GM18861 (cell line): ENCODE results near the gene PARP8.

Experiments used
- ATAC-seq: cut with Tn5 transposase; IDR thresholded peaks from one replicate; pipeline ENCODE4 v1.9.1; 2021; ENCODE audit not compliant: unreplicated experiment

The PARP8 gene

DNA sequence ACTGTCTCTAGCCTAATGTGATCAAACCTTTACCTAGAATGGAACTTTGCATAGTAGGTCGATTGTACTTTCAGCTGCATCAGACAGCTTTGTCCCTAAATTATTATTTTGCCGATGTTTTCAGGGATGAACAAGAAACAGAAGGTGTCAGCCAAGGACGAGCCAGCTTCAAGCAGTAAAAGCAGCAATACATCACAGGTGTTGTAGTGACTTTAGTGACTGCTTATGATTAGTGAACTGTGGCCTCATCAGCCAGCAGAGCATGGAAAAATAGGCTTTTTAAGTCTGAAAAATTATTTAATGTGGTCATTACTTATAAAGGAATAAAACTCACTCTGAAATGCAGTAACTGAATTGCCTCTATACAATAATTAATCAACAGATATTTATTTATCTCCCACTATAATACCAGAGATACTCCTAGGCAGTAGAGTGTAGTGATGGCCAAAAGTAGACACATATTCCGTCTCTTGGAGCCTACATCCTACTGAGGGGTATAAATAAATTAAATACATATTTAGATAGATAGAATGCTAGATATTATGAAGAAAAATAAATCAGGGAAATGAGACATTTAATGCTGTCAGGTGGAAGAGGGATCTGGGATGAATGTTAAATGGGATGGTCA is 166.3 kb downstream of the PARP8 start:
- ATAC-seq: no peak

DNA sequence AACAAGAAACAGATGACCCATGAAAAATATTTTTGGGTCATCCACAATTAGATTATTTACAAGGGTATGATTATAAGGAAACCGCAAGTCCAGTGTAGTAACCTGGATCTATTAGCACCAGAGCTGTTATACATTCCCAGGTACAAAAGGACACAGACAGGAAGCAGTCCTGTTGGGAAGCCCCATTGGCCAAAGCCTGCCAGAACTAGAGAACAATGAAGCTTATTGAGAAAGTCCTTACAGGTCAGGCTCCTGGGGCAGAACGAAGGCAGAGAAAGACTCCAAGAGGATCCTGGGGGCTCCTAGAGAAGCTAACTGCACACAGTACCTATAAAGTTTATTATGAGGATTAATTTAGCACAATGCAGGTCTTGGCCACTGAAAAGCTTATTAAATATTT is 169.9 kb downstream of the PARP8 start:
- no peak for ATAC-seq

DNA sequence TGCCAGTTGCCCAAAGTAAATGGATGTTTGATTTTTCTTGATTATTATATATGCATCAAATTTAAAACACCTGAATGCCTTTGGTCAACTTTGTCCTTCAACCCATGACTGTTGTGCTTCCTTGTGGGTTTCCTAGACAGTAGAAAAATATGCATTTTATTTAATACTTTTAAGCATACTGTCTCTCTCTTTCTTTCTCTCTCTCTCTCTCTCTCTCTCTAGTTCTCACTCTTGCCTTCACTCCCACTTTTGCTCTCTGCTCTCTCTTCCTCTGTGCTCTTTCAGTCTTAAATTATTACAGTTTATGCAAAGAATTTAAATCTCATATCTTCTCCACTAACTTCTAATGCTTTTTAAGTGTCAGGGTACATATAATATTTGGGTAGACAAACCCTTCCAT is 173.0 kb downstream of the PARP8 start:
- no peak for ATAC-seq

DNA sequence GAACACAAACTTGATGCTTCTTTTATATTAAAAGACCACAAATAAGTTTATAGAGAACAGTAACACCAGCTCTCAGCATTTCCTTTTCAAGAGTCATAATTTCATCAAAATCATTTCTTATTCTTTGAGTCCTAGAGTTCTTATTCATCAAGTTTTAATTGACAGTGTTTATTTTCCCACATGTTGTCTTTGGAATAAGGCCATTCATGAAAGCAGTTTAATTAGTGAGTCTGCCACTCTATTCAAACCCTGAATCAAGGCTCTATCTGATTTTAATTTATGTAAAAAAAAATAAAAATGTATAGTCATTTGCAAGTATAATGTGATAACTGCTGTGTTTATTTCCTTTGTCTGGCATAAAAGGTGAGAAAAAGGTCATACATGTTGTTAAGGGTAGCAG is 176.7 kb downstream of the PARP8 start:
- ATAC-seq: no peak

DNA sequence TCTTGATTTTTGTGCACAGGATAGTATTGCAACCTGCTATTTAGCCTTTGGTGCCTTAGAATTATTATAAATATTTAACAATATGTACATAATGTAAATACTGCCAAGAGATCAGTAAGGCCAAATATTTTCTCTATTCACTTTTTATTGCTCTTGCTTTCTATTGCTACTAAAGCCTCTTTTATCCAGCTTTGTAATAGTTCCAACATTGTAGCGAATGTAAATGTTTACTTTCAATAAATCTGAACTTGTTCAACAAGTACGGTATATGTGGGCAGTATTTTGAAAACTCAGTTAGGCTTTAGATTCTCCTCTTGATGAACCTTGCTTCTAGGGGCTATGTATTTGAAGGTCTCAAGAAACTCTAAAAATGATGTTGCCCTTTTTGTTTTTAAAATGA is 179.8 kb downstream of the PARP8 start:
- no peak for ATAC-seq

DNA sequence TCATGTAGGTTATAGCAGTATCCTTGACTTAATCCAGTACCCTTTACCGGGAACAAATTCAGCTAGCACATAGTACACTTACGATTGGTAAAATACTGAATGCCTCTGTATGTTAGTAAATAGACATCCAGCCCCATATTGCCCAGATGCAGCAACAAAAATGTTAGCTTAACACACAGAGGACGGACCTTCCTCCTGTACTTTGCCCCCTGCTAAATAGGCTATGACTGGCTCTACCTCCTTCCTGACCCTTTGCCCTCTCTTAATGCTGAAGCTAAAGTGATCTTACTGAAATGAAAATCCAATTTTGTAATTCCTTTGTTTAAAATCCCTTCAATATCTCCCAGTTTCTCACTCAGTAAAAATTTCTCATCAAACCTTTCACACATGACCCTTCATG is 183.1 kb downstream of the PARP8 start:
- no peak for ATAC-seq

DNA sequence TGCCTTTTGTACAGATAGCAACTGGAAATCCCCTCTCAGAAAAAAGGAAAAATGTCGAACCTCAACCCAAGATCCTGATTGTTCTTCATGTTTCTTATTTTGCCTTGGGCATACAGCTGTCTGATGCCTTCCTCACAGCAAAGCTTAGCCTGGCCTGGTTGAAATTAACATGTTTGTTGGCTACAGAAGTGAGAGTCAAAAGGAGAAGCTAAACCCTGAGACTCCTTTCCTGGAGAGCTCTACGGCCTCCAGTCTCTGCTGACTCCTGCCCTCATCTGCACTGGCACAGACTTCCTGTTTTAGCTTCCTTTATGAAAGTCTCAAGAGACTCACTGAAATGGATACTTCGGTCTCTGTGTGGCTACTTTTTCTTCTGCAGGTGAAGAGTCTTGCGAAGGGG is 186.7 kb downstream of the PARP8 start:
- peak; percentile 80 for ATAC-seq

DNA sequence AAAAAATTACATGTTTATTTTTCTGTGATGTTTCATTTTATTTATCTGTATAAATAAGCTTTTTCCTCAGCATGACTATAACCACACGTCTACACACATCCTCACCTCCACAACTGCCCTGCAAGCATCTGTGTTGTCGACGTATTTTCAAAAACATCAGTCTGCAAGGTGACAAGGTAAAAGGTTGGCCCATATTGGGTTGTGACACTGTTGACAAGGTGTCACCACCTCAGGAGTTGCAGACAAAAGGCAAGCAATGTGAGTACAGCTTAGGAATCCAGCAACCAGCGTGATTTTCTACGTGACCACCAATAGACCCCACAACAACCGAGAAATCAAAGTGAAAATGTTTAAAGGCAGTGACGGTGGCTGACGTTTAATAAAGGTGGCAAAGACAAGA is 187.6 kb downstream of the PARP8 start:
- ATAC-seq: no peak

DNA sequence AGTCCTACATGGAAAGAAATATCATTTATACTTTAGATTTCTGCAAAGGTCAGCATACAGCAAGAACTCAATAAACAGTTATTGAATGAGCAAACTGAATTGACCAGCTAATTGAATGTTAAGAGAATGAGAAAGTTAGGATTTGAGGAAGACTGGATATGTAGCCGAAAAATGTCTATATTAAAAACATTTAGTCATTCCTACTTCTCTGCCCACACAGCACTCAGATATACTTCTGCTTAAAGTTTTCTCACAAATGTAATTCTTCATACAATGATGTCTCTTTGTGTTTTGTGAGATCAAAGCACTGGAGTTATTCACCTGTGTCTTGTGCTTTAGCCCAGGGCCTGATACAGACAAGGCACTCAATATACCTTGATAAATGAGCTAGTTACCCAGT is 188.6 kb downstream of the PARP8 start:
- ATAC-seq: no peak

DNA sequence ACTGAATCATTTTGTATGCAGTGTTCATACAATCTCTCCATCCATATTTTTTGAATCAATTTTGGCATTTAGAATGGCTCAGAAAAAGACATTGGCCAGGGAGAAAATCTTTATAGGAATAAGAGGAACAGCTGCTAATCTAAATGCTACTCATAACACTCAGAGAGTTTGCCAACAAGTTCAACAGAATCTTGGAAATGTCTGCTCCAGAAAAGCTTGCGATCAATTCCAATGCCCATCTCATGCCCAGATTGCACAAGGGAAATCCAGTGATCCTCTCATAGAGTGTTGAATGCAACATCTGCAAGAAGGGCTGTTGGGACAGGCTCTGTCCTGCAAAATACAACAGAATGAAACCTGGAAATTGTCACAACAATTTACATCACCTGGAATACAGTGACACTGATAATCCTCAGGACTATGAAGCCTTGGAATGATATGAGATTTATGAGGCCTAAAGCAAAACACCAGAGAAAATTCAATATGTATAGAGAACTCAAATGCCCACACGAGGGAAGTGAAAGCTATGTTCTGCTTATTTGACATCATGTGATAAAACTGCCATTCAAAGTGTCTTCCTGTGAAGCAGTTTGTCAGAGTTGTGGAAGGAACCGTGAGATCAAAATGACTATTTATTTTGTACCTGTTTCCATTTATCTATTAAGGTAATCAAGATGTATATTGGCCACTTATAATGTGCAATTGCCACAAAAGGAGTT is 190.1 kb downstream of the PARP8 start:
- ATAC-seq: peak; percentile 70

DNA sequence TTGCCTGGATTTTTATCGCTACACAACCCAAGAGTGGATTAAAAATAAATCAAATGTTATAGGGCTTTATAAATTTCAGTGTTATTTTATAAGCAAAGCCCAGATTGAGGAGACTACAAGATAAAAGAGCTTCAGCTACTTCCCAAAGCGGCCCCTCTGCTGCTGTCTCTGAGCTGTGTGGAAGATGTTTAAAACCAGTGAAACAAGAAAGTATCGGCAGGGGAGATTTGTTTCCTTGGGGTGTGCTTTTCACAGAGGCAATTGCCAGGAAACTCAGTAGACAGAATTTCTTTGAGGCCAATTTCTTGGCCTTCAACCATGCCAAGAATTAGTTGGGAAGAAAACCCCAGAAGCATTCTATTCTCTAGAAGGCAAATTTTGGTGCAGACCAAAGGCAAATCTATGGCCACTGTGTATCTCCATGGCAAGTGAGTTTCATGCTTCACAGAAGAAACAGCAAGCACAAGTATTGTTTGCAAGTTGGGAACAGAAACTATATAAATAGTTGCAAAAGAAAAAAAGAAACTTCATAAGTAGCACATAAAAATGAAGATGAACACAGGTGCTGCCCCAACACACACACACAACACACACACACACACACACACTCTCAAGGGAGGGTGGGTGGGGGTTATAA is 197.2 kb downstream of the PARP8 start:
- ATAC-seq: no peak

DNA sequence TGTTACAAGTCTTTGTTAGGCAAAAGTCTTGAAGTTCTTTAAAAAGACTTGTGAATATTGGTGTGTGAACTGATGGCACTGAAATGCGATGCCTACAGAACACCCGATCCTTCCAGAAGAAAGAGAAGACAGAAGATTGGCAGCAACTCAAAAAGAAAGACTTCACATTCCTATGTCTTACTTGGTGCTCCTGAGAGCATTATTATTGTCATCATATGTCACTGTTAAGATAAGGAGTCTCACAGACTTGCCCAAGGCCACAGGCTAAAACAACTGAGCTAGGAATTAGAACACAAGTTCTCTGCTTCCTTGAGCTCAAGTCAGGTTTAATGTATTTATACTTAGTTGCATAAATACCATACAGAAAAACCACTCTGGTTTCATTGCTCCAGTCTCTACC is 198.0 kb downstream of the PARP8 start:
- ATAC-seq: no peak

DNA sequence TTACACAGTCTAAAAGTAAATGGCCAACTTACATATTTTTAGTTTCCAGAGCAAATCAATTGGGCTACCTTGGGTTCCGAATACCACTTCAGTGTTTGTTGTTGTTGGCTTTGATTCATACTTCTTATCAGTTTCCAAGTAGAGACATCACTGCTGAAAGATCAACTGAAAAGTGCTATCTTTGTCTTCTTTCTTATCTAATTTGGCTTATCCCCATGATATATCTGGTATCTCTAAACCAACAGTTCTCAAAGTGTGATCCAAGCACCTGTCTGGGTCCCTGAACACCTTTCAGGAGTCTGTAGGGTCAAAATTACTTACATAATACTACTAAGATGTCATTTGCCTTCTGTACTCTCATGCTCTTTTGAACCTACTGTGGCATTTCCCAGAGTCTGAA is 200.0 kb downstream of the PARP8 start:
- ATAC-seq: no peak

DNA sequence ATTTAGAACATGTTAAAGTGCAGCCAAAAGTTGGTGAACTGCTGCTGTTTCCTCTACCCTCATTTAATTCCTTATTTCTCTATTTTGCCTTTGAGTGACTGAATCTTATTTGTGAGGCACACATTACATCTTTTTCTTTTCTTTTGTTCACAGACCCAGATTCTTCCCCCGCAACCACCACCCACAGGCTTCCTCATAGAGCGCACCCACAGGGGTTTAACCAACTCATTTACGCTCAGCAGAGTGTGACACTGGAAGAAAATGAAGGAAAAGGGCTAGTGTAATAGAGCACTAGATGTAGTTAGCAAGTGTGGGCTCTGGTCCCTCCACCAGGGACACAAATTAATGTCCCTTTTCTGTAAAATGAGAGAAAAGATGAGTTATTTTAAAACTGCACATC is 200.7 kb downstream of the PARP8 start:
- ATAC-seq: no peak

DNA sequence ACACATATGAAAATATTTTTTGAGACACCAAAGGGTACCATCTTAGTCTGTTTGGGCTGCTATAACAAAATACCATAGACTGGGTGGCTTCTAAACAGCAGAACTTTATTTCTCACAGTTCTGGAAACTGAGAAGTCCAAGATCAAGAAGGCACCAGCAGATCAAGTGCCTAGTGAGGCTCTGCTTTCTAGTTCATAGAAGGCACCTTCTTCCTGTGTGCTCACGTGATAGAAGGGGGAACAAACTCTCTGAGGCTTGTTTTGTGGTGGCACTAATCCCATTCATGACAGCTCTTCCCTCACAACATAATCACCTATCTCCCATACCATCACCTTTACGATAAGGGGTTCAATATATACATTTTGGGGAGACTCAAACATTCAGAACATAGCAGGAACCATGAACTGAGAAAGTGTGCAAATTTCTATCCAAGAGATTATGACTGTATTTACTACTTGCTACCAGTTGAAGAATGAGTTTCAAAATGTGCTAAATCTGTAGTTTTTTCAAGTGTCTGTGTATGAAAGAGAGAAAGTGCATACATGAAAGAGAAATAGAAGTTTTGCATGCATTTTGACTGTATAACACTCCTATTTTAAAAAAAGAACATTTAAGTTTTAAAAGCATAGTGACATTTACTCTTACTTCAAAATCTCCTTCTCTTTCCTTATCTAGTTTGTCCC is 207.3 kb downstream of the PARP8 start:
- ATAC-seq: no peak

DNA sequence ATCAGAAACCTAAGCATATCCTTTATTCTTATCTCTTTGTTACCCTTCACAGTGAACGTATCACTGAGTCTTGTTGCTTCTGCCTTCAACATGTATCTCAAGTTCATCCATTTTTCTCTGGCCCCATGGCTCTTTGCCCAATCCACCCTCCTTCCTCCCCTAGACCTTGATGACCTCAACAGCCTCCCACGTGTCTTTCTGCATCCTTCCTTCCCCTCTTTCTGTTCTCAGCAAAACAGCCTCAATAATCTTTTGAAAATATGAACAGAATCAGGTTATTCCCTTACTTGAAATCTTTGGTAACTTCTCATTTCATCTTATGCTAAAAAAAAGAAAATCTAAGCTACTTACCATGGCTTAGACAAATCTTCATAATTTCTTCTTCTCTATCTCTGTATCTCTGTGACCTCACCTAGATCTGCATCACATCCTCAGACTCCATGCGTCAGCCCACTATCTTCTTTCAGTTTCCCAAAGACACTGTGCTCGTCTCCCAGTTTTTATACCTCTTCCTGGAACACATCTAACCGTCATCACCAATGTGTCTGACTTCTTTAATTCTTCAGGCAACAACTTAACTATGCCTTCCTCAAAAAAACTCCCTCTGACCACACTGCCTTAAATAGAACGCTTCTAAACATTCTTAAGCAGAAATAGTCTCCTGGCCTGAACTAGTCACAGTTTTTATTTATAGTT is 208.0 kb downstream of the PARP8 start:
- ATAC-seq: no peak

DNA sequence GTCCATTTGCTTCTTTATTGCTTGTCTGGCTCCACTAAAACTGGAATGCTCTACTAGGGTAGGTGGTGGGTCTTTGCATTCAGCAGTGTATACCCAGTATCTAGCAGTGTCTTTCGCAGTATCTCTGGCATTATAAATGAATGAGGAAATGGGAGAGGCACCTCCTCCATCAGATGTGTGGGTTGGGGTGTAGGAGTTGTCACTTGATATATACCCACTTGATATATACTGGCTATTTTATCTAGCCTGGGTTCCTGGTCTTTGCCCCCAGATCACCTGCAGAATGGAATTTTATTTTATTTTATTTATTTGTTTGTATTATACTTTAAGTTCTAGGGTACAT is 208.5 kb downstream of the PARP8 start:
- no peak for ATAC-seq

DNA sequence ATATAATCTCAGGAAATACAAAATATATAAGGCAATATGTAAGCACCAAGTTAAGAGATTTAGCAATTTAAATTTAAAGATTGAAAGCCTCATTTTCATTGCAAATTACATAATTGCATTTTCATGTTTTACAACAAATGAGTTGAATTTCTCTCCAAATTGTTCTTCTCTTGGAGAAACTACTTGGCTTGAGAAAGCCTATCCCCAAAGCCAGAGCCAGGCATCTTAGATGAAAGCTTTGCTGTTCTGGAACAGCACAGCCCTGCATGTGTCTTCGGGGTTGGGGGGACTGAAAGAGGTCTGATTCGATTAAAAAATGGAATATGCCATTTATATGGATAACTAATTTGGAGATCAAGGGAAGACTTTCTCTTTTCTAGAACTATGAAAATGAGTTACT is 212.0 kb downstream of the PARP8 start:
- ATAC-seq: no peak

DNA sequence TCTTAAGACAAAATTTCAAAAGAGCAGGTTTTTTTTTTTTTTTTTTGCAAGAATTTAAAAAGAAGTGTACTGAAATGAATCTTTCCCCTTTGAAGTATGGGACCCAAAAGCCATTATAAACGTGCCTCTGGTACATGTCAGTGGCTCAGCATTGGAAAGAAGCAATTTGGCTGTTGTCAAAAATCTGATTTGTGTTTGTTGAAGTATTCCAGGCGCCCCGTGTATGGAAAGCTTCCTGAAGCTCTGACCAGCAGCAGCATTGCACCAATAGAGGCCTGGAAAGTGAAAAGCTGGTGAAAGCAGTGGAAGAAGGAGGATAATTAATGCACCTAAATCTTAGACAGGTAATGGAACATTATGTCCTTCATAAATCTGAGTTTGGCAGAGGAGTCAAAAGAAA is 215.0 kb downstream of the PARP8 start:
- no peak for ATAC-seq

DNA sequence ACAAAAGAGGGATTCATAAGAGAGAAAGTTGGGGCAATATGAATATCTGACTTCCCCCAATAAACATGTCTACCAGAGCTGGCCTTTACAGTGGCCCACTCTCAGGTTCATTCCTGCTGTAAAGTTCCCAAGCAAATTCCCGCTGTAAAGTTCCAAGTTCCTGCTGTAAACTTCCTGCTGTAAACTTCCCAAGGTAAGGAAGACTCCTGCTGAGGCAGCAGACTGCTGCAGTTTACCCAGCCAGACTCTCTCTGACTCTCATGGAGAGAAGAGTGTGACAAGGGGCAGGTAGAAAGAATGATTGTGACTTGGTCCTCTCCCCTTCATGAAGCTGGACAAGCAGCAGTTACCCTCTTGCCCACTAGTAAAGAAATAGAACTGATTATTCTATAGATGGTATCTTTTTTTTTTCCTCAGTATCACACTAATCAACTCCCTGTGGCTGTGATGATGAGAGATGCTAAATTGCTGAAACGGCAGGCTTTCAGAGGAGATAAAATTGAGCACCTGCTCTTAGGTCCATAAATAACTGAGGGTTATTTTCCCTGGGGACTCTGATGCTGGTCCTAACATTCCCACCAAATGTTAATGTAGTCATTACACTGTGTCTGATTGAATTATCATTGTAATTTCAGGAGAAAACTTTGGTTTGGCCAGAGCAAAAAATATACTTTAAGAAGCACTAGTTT is 220.4 kb downstream of the PARP8 start:
- ATAC-seq: no peak
